Neutrophil (primary cell): ENCODE results near the gene BLTP2.

Source experiments
- H3K27ac ChIP-seq: fragments of 200-600 bp; sonication (generic); 2 replicates; pipeline ENCODE4 v1.5.1; 2016; ENCODE audit warnings: mild to moderate bottlenecking, moderate library complexity
- H3K27me3 ChIP-seq: fragments of 200-600 bp; sonication (generic); 2 replicates; pipeline ENCODE4 v1.6.0; 2016; ENCODE audit warnings: mild to moderate bottlenecking
- H3K36me3 ChIP-seq: fragments of 200-600 bp; sonication (generic); 2 replicates; pipeline ENCODE4 v1.5.1; 2017
- H3K4me1 ChIP-seq, 2 experiments: fragments of 200-600 bp in 1 of 2; sonication (generic) in 1 of 2; 1 replicate in 1 of 2; 2 replicates in 1 of 2; pipeline versions ENCODE4 v1.5.1 to v1.6.1; 2013 to 2016; ENCODE audit warnings: low read depth in 1 of 2, low read length in 1 of 2, mild to moderate bottlenecking in 1 of 2, moderate library complexity in 1 of 2; ENCODE audit not compliant: control insufficient read depth in 1 of 2, insufficient read depth in 1 of 2
- H3K4me3 ChIP-seq, 2 experiments: fragments of 200-600 bp in 1 of 2; sonication (generic) in 1 of 2; 1 replicate in 1 of 2; 2 replicates in 1 of 2; pipeline ENCODE4 v1.5.1; 2013 to 2016; ENCODE audit warnings: low read depth in 1 of 2, low read length in 1 of 2, mild to moderate bottlenecking in 1 of 2, moderate library complexity in 1 of 2
- H3K9me3 ChIP-seq: fragments of 200-600 bp; sonication (generic); 2 replicates; pipeline ENCODE4 v1.5.1; 2016
- CTCF ChIP-seq: fragments of 200-600 bp; sonication (generic); IDR thresholded peaks from 2 replicates; pipeline ENCODE4 v1.5.1; 2016; ENCODE audit warnings: antibody characterized with exemption

BLTP2 gene

GRCh38 chr17:28685366-28685765, 40.4 kb upstream of the BLTP2 start:
- no peak overlapping the region for H3K27ac ChIP-seq

GRCh38 chr17:28684963-28685362, 40.0 kb upstream of the BLTP2 start:
- Histone ChIP-seq H3K27ac (no peak overlapping the region), H3K27me3 (no peaks in the 10 kb centered on the region), H3K36me3 (peaks cover 100% of the 10 kb centered on the region), H3K4me3 (no peak overlapping the region), H3K4me1 (no peaks in the 10 kb centered on the region), H3K9me3 (no peaks in the 10 kb centered on the region)
- no peak for TF ChIP-seq CTCF

More at GRCh38 chr17:28685366-28685765, 40.4 kb upstream of the BLTP2 start:
- no peaks in the 10 kb centered on the region for H3K9me3 ChIP-seq
- peaks cover 100% of the 10 kb centered on the region for H3K36me3 ChIP-seq
- H3K27me3 ChIP-seq, result no peaks in the 10 kb centered on the region
- TF ChIP-seq CTCF, result no peak
- no peaks in the 10 kb centered on the region for H3K4me1 ChIP-seq
- no peak overlapping the region for H3K4me3 ChIP-seq

DNA sequence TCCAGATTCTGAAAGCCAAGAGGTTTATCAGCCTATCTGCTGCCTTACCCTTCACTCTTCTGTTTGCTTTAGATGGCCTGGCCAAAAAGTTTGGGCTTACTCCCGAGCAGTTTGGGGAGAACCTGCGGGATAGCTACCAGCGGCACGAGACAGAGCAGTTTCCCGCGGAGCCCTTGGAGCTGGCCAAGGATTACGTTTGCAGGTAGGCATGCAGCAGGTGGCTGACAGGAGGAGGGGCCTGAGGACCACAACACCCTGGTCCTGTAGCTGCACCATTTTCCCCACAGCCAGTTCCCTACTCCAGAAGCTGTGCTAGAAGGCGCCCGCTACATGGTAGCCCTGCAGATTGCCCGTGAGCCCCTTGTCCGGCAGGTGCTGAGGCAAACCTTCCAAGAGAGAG, 37.7 kb upstream of the BLTP2 start:
- H3K9me3 ChIP-seq, result no peaks in the 10 kb centered on the region
- no peaks in the 10 kb centered on the region for H3K4me1 ChIP-seq
- TF ChIP-seq CTCF, result no peak
- H3K27ac ChIP-seq, result no peak overlapping the region
- no peaks in the 10 kb centered on the region for H3K27me3 ChIP-seq
- peaks cover 100% of the 10 kb centered on the region for H3K36me3 ChIP-seq
- H3K4me3 ChIP-seq, result no peak overlapping the region

DNA sequence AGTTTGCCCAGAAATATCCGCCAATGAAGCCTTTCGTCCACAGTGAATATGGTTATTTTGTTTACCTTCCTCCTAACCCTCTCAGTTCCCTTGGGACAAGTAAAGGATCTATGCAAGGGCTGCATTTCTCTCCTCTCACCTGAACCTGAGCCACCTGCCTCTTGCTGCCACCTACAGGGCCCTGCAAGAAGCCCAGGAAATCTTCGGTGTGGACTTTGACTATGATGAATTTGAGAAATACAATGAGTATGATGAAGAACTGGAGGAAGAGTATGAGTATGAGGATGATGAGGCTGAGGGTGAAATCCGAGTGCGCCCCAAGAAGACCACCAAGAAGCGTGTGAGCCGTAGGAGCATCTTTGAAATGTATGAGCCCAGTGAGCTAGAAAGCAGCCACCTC, 31.0 kb upstream of the BLTP2 start:
- H3K27ac ChIP-seq, result no peak overlapping the region
- H3K36me3 ChIP-seq, result peaks cover 100% of the 10 kb centered on the region
- no peaks in the 10 kb centered on the region for H3K27me3 ChIP-seq
- no peaks in the 10 kb centered on the region for H3K9me3 ChIP-seq
- no peak for TF ChIP-seq CTCF
- H3K4me3 ChIP-seq, result no peak overlapping the region
- no peaks in the 10 kb centered on the region for H3K4me1 ChIP-seq

DNA sequence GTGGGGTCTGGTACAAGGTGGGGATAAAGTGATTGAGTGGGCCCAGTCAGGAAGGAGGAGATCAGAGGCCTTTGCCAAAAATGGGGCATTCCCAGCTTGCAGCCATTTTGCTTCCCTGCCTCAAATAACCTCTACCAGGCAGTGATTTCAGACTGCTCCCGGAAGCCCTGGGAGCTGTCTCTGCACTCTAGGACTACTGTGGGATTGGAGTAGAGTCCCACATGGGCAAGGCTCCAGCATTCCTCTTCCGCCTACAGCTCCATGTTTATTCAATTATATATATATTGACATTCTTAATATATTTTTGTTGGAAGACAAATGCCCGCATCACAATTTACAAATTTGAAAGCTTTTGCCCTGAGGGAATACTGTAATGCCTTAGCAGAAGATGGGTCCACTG, 30.5 kb upstream of the BLTP2 start:
- H3K4me1 ChIP-seq, result no peaks in the 10 kb centered on the region
- H3K36me3 ChIP-seq, result peaks cover 100% of the 10 kb centered on the region
- H3K27ac ChIP-seq, result no peak overlapping the region
- H3K27me3 ChIP-seq, result no peaks in the 10 kb centered on the region
- no peaks in the 10 kb centered on the region for H3K9me3 ChIP-seq
- no peak for TF ChIP-seq CTCF
- no peak overlapping the region for H3K4me3 ChIP-seq

GRCh38 chr17:28669918-28670317, 25.0 kb upstream of the BLTP2 start:
- H3K36me3 ChIP-seq, result peaks cover 72% of the 10 kb centered on the region
- no peak for TF ChIP-seq CTCF

More at GRCh38 chr17:28669918-28670317, 25.0 kb upstream of the BLTP2 start:
- Histone ChIP-seq H3K4me3 (no peak overlapping the region), H3K27ac (no peak overlapping the region), H3K4me1 (no peaks in the 10 kb centered on the region), H3K27me3 (no peaks in the 10 kb centered on the region), H3K9me3 (no peaks in the 10 kb centered on the region)
